ENCODE results near the gene BRCA2.

The BRCA2 gene

GRCh38 chr13:32284927-32285632 lies 30.2 kb upstream of the BRCA2 start:
- Mint-ChIP-seq H3K27ac (peak overlapping the region; percentile 89 to 97 (median 95)), H3K4me1 (peaks cover 15% of the 10 kb centered on the region), H3K4me3 (peak overlapping the region in 1 of 3 experiments; percentile 11), H3K36me3 (ENCODE audit: low read depth) (no peaks in the 10 kb centered on the region), H3K27me3 (ENCODE audit: low read depth) (no peaks in the 10 kb centered on the region), H3K9me3 (no peaks in the 10 kb centered on the region)
- TF ChIP-seq CTCF (IDR thresholded peaks at IDR 0.05; ENCODE audit: unreplicated experiment in 3 of 3), result no peak

GRCh38 chr13:32285633-32285965 lies 29.7 kb upstream of the BRCA2 start:
- H3K27ac Mint-ChIP-seq, result peak overlapping the region; percentile 89 to 97 (median 95)
- peak overlapping the region in 1 of 3 experiments; percentile 11 for H3K4me3 Mint-ChIP-seq
- no peaks in the 10 kb centered on the region for H3K27me3 Mint-ChIP-seq (ENCODE audit: low read depth)
- peaks cover 5% of the 10 kb centered on the region for H3K36me3 Mint-ChIP-seq (ENCODE audit: low read depth)
- no peaks in the 10 kb centered on the region for H3K9me3 Mint-ChIP-seq
- peaks cover 15% of the 10 kb centered on the region for H3K4me1 Mint-ChIP-seq
- TF ChIP-seq CTCF (IDR thresholded peaks at IDR 0.05; ENCODE audit: unreplicated experiment in 3 of 3), result no peak

GRCh38 chr13:32297206-32297605 lies 18.1 kb upstream of the BRCA2 start:
- H3K27me3 Mint-ChIP-seq (ENCODE audit: low read depth), result no peaks in the 10 kb centered on the region
- no peaks in the 10 kb centered on the region for H3K4me1 Mint-ChIP-seq
- H3K9me3 Mint-ChIP-seq, result no peaks in the 10 kb centered on the region
- no peak for TF ChIP-seq CTCF (IDR thresholded peaks at IDR 0.05; ENCODE audit: unreplicated experiment in 3 of 3)
- no peaks in the 10 kb centered on the region for H3K36me3 Mint-ChIP-seq (ENCODE audit: low read depth)
- H3K27ac Mint-ChIP-seq, result no peak overlapping the region
- no peak overlapping the region for H3K4me3 Mint-ChIP-seq

- Mint-ChIP-seq H3K27ac (no peak overlapping the region), H3K4me1 (no peaks in the 10 kb centered on the region), H3K9me3 (no peaks in the 10 kb centered on the region), H3K27me3 (ENCODE audit: low read depth) (no peaks in the 10 kb centered on the region), H3K4me3 (no peak overlapping the region), H3K36me3 (ENCODE audit: low read depth) (no peaks in the 10 kb centered on the region)
- TF ChIP-seq CTCF (IDR thresholded peaks at IDR 0.05; ENCODE audit: unreplicated experiment in 3 of 3), result no peak
Measured at GRCh38 chr13:32298695-32299094, 16.6 kb upstream of the BRCA2 start.

- Mint-ChIP-seq H3K9me3 (no peaks in the 10 kb centered on the region), H3K27me3 (ENCODE audit: low read depth) (no peaks in the 10 kb centered on the region)
Measured at GRCh38 chr13:32299893-32300292, 15.4 kb upstream of the BRCA2 start.

More at GRCh38 chr13:32299893-32300292, 15.4 kb upstream of the BRCA2 start:
- Mint-ChIP-seq H3K27ac (no peak overlapping the region), H3K36me3 (ENCODE audit: low read depth) (no peaks in the 10 kb centered on the region), H3K4me3 (no peak overlapping the region), H3K4me1 (no peaks in the 10 kb centered on the region)
- no peak for TF ChIP-seq CTCF (IDR thresholded peaks at IDR 0.05; ENCODE audit: unreplicated experiment in 3 of 3)

Data from nephron (organoid).